ENCODE data around the gene TTC5.

- TF ChIP-seq CTCF (IDR thresholded peaks at IDR 0.05) (no peak), EZH2 (IDR thresholded peaks at IDR 0.05) (no peak), EZH2phosphoT487 (IDR thresholded peaks at IDR 0.05) (no peak)
These were observed 12.0 kb upstream of the TTC5 start for GRCh38 chr14:20317720-20318119.
